Parathyroid adenoma (tissue), 2 donors: ENCODE results near the gene FAM3B.

Experiments
- H2AFZ ChIP-seq: fragments of 300-600 bp; sonication (generic); one replicate; pipeline ENCODE4 v1.7.0; 2017; ENCODE audit warnings: antibody characterized with exemption, mild to moderate bottlenecking
- H3K27ac ChIP-seq: fragments of 300-600 bp; sonication (generic); one replicate; pipeline ENCODE4 v1.7.0; 2017
- H3K27me3 ChIP-seq: fragments of 300-600 bp; sonication (generic); one replicate; pipeline ENCODE4 v1.7.0; 2017; ENCODE audit warnings: low read length; ENCODE audit not compliant: control insufficient read depth, insufficient read depth
- H3K36me3 ChIP-seq: fragments of 300-600 bp; sonication (generic); one replicate; pipeline ENCODE4 v1.7.0; 2017; ENCODE audit warnings: low read length; ENCODE audit not compliant: control insufficient read depth, insufficient read depth
- H3K4me1 ChIP-seq: fragments of 300-600 bp; sonication (generic); one replicate; pipeline ENCODE4 v1.7.0; 2017; ENCODE audit warnings: control low read depth
- H3K4me2 ChIP-seq: fragments of 300-600 bp; sonication (generic); one replicate; pipeline ENCODE4 v1.7.0; 2017; ENCODE audit warnings: low read length
- H3K4me3 ChIP-seq: fragments of 300-600 bp; sonication (generic); one replicate; pipeline ENCODE4 v1.7.0; 2017; ENCODE audit warnings: low read depth, low read length
- H3K79me2 ChIP-seq: fragments of 300-600 bp; sonication (generic); one replicate; pipeline ENCODE4 v1.7.0; 2017; ENCODE audit warnings: control low read depth
- H3K9ac ChIP-seq: fragments of 300-600 bp; sonication (generic); one replicate; pipeline ENCODE4 v1.7.0; 2017; ENCODE audit warnings: mild to moderate bottlenecking
- H3K9me3 ChIP-seq: fragments of 300-600 bp; sonication (generic); one replicate; pipeline ENCODE4 v1.7.0; 2017; ENCODE audit warnings: low read length; ENCODE audit not compliant: control insufficient read depth
- TF ChIP-seq, protein P1 (sequence below): fragments of 300-600 bp; sonication (generic); IDR thresholded peaks from one replicate; pipeline ENCODE4 v1.7.0; 2017; ENCODE audit warnings: antibody characterized with exemption, mild to moderate bottlenecking
- donor health status: primary hyperparathyroidism.

FAM3B gene

DNA sequence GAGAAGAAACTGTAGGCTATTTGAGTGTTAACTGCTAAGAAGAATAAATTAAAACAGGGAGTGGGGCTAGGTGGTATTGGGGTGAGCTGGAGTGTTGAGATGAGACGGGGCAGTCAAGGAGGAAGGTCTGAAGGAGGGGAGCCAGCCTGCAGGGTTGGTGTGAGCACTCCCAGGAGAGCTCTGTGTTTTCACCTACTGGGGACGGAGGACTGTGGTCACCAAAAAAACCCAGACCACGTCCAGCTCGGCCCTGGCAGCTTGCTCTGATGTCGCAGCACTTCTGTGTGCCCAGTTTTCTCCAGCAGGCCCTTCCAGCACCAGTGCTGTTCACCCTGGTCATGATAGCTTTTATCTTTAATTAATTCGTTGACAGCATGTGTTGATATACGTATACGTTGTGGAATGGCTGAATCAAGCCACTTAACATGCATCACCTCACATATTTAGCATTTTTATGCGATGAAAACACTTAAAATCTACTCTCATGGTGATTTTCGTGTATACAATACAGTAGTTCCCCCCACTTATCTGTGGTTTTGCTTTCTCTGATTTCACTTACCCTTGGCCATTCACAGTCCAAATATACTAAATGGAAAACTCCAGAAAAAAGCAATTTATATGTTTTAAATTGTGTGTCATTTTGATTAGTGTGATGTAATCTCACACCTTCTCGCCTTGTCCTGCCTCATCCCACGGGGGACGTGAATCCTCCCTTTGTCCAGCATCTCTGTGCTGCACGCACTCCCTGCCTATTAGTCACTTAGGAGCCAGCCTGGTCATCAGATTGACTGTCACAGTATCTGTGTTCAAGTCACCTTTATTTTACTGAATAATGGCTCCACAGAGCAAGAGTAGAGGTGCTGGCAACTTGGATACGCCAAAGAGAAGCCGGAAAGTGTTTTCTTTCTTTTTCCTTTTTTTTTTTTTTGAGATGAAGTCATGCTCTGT, 12.3 kb downstream of the FAM3B start:
- Histone ChIP-seq H3K4me1 (no peaks in the 10 kb centered on the region), H3K27me3 (no peaks in the 10 kb centered on the region), H2AFZ (no peak overlapping the region), H3K79me2 (no peaks in the 10 kb centered on the region), H3K9ac (no peak overlapping the region), H3K36me3 (no peaks in the 10 kb centered on the region), H3K27ac (no peak overlapping the region), H3K4me3 (no peak overlapping the region), H3K9me3 (no peaks in the 10 kb centered on the region), H3K4me2 (no peak overlapping the region)
- TF ChIP-seq, protein P1, sequence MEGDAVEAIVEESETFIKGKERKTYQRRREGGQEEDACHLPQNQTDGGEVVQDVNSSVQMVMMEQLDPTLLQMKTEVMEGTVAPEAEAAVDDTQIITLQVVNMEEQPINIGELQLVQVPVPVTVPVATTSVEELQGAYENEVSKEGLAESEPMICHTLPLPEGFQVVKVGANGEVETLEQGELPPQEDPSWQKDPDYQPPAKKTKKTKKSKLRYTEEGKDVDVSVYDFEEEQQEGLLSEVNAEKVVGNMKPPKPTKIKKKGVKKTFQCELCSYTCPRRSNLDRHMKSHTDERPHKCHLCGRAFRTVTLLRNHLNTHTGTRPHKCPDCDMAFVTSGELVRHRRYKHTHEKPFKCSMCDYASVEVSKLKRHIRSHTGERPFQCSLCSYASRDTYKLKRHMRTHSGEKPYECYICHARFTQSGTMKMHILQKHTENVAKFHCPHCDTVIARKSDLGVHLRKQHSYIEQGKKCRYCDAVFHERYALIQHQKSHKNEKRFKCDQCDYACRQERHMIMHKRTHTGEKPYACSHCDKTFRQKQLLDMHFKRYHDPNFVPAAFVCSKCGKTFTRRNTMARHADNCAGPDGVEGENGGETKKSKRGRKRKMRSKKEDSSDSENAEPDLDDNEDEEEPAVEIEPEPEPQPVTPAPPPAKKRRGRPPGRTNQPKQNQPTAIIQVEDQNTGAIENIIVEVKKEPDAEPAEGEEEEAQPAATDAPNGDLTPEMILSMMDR, result no peak

DNA sequence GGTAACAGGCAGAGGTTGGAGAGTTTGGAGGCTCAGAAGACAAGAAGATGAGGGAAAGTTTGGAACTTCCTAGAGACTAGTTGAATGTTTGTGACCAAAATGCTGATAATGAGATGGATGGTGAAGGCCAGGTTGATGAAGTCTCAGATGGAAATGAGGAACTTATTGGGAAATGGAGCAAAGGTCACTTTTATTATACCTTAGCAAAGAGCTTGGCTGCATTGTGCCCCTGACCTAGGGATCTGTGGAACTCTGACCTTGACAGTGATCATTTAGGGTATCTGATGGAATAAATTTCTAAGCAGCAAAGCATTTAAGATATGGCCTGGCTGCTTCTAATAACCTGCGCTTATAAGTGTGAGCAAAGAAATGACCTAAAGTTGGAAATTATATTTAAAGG, 17.2 kb downstream of the FAM3B start:
- Histone ChIP-seq H2AFZ (no peak overlapping the region), H3K79me2 (no peaks in the 10 kb centered on the region), H3K4me1 (no peaks in the 10 kb centered on the region), H3K27ac (no peak overlapping the region), H3K9ac (no peak overlapping the region), H3K4me3 (no peak overlapping the region), H3K27me3 (no peaks in the 10 kb centered on the region), H3K9me3 (no peaks in the 10 kb centered on the region), H3K4me2 (no peak overlapping the region), H3K36me3 (no peaks in the 10 kb centered on the region)
- TF ChIP-seq, protein P1, result no peak

- Histone ChIP-seq H3K27me3 (no peaks in the 10 kb centered on the region), H2AFZ (no peak overlapping the region), H3K27ac (no peak overlapping the region), H3K79me2 (no peaks in the 10 kb centered on the region), H3K4me1 (no peaks in the 10 kb centered on the region), H3K4me2 (no peak overlapping the region), H3K4me3 (no peak overlapping the region), H3K36me3 (no peaks in the 10 kb centered on the region), H3K9ac (no peak overlapping the region), H3K9me3 (no peaks in the 10 kb centered on the region)
- TF ChIP-seq, protein P1, result no peak
These were observed 20.9 kb downstream of the FAM3B start for GRCh38 chr21:41337515-41337914.

- TF ChIP-seq, protein P1, result no peak
- Histone ChIP-seq H2AFZ (no peak overlapping the region), H3K27ac (no peak overlapping the region), H3K4me1 (no peaks in the 10 kb centered on the region), H3K9me3 (no peaks in the 10 kb centered on the region), H3K4me3 (no peak overlapping the region), H3K79me2 (no peaks in the 10 kb centered on the region), H3K4me2 (no peak overlapping the region), H3K9ac (no peak overlapping the region), H3K36me3 (no peaks in the 10 kb centered on the region), H3K27me3 (no peaks in the 10 kb centered on the region)
These were observed 21.9 kb downstream of the FAM3B start for GRCh38 chr21:41338455-41338854.

DNA sequence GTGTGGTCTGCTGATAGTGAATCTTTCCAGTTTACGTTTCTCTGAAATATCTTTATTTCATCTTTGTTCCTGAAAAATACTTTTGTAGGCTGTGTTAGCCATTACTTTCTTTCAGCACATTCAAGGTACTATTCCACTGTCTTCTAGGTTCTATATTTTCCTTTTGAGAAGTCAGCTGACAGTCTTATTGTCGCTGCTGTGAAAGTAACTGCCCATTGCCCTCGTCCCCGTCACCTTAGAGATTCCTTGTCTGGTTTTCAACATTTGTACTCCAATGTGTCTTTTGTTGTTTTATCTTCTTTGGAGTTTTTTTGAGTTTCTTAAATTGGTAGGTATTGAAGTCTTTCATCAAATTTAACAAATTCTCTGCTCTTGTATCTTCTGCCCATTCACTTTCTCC, 25.4 kb downstream of the FAM3B start:
- no peaks in the 10 kb centered on the region for H3K4me1 ChIP-seq
- H3K4me2 ChIP-seq, result no peak overlapping the region
- H3K36me3 ChIP-seq, result no peaks in the 10 kb centered on the region
- TF ChIP-seq, protein P1, result no peak
- H3K9ac ChIP-seq, result no peak overlapping the region
- H3K9me3 ChIP-seq, result no peaks in the 10 kb centered on the region
- H3K27ac ChIP-seq, result no peak overlapping the region
- H3K4me3 ChIP-seq, result no peak overlapping the region
- no peaks in the 10 kb centered on the region for H3K79me2 ChIP-seq
- no peaks in the 10 kb centered on the region for H3K27me3 ChIP-seq
- no peak overlapping the region for H2AFZ ChIP-seq
